GM18508 (cell line): ENCODE data around the gene SLC17A5.
"Not testable (repeated sequence)": the region's sequence is repeated elsewhere in the genome, so short reads cannot be mapped to it uniquely, and the experiment has no call there.

Experiments
- ATAC-seq: cut with Tn5 transposase; IDR thresholded peaks from one replicate; pipeline ENCODE4 v1.9.1; 2021; ENCODE audit warnings: moderate number of reproducible peaks; ENCODE audit not compliant: insufficient read depth, unreplicated experiment

SLC17A5 gene

DNA sequence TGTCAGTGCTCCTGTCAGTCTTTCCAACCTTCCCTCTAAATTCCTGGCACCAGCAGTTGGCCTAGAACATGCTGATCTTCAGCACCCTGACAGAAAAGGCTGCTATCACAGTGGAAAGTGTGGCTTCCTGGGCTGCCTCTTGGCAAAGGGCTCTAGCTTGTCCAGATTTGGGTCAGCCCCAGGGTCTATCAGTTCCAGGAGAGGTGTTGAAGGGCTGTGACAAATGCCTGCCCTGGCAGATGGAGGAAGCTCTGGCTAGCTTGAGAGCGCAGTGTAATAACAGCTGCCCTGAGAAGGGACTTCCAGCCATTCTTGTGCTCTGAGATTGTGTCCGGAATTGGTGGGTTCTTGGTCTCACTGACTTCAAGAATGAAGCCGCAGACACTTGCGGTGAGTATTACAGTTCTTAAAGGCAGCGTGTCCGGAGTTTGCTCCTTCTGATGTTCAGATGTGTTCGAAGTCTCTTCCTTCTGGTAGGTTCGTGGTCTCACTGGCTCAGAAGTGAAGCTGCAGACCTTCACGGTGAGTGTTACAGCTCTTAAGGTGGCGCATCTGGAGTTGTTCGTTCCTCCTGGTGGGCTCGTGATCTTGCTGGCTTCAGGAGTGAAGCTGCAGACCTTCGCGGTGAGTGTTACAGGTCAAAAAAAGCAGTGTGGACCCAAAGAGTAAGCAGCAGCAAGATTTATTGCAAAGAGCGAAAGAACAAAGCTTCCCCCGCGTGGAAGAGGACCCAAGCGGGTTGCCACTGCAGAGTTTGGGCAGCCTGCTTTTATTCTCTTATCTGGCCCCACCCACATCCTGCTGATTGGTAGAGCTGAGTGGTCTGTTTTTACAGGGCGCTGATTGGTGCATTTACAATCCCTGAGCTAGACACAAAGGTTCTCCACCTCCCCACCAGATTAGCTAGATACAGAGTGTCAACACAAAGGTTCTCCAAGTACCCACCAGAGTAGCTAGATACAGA, 82.3 kb downstream of the SLC17A5 start:
- ATAC-seq, result not testable (repeated sequence)

GRCh38 chr6:73569121-73569520, 84.7 kb downstream of the SLC17A5 start:
- no peak for ATAC-seq

DNA sequence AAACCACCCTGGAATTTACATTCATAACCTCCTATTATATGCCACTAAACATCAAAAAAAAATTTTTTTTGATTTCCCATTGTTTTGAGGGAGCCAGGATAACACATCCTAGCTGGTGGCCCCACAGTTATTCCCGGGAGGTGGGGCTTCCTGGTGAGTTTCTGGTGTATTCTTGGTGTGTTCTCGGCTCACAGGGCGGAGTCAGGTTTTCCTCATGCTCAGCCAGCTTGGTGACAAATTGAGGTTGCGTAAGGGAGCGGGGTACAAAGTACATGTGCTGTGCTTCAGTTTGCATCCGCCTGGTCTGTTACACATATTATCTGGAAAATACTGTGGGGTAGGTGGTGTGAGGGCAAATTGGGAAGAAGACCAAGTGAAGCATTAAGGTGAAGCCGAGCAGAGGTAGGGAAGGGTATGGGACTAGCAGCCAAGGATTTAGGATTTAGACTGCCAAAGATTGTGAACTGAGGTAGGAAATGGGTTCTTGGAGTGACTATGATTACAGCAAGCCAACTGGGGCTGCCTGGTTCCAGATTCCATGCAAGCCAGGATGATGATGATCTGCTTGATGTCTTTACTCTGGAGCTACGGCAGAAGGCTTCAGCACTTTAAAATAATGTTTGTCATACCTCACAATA, 86.7 kb downstream of the SLC17A5 start:
- no peak for ATAC-seq

DNA sequence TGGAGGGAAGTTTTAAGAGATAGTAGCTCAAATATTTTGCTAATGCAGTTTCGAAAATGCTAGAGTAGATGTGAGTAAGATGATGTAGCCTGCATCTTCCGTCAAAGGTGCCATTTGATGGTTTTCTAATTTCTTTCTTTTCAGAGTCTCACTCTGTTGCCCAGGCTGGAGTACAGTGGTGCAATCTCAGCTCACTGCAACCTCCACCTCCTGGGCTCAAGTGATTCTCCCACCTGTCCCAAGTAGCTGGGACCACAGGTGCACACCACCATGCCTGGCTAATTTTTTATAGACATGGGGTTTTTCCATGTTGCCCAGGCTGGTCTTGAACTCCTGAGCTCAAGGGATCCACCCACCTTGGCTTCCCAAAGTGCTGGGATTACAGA, 87.3 kb downstream of the SLC17A5 start:
- ATAC-seq, result not testable (repeated sequence)

DNA sequence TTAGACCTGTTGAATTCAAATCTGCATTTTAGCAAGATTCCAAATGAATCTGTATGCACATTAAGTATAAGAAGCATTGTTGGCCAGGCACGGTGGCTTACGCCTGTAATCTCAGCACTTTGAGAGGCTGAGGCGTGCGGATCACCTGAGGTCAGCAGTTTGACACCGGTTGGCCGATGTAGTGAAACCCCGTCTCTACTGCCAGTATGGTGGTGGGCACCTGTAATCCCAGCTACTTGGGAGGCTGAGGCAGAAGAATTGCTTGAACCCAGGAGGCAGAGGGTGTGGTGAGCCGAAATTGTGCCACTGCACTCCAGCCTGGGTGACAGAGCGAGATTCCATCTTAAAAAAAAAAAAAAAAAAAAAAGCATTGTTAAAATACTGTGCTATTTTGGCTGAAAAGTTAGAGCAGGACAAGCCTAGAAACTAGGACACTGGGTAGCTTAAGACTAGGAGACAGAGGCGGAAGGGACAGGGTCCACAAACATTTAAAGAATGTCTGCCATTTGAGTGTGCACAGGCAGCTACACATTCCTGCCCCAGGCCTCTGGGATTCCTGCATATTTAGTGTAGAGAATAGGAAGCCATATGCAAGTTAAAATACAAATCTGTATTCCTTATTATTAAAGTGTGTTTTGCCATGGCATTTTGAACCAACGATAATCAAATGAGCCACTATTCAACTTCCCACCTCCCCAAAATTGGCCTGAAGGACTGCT, 87.9 kb downstream of the SLC17A5 start:
- ATAC-seq, result no peak

DNA sequence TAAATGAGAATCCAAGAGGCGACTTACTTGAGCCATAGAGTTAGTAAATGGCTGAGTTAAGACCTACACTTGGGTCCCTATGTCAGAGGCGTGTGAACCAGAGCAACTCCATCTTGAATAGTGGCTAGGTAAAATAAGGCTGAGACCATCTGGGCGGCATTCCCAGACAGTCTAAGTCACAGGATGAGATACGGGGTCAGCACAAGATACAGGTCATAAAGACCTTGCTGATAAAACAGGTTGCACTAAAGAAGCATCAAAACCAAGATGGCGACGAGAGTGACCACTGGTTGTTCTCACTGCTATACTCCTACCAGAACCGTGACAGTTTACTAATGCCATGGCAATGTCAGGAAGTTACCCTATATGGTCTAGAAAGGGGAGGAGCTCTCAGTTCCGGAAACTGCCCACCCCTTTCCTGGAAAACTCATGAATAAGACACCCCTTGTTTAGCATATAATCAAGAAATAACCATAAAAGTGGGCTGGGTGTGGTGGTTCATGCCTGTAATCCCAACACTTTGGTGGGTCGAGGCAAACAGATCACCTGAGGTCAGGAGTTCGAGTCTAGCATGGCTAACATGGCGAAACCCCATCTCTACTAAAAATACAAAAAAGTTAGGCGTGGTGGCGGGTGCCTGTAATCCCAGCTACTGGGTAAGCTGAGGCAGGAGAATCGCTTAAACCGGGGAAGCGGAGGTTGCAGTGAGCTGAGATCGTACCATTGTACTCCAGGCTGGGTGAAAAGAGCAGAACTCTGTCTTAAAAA, 89.0 kb downstream of the SLC17A5 start:
- no peak for ATAC-seq

DNA sequence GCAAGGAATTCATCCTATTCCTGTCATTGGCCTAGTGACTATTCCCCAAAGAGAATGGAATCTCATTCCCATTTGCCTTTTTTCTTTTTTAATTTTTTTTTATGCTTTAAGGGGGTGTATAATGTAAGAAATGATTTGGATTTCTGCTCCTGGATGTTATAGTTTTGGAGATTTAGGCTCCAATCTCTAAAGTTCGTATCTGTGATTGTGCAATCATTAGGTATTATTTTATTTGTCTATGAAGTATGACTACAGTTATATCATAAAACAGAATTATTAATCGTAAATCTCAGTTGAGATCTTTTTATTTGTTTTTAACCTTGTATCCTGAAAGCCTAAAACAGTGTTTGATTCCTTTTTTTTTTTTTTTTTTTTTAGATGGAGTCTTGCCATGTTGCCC, 91.2 kb downstream of the SLC17A5 start:
- no peak for ATAC-seq

GRCh38 chr6:73560853-73561407, 92.9 kb downstream of the SLC17A5 start:
- ATAC-seq, result peak; percentile 38

GRCh38 chr6:73560182-73560732, 93.5 kb downstream of the SLC17A5 start:
- no peak for ATAC-seq

DNA sequence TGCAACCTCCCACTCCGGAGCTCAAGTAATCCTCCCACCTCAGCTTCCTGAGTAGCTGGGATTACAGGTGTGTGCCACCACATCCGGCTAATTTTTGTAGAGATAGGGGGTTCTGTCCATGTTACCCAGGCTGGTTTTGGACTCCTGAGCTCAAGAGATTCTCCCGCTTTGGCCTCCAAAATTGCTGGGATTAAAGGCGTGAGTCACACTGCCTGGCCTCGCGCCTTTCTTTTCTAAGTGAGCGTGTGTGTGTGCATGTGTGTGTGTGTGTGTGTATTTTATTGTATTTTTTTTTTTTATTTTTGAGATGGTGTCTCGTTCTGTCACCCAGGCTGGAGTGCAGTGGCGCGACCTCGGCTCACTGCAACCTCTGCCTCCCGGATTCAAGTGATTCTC, 94.4 kb downstream of the SLC17A5 start:
- ATAC-seq, result not testable (repeated sequence)

GRCh38 chr6:73558624-73559398, 95.0 kb downstream of the SLC17A5 start:
- ATAC-seq, result no peak

DNA sequence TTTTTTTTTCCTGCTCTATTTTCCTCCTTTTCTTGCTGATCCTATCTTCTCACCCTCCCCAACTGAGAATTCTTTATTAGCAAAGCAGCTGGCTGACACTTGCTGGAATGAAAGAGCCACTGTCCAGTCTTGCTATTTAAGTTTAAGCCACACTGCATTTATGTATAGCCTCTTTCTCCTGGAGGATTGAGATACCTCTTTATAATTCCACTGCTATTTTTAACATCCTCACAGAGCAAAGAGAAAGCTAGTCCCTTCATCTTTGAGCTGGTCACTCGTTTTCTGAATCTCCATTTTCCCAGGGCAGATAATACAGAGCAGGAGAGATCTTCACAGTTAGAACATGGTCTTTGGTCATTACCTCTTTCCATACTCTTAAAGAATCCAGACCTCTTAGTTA, 97.0 kb downstream of the SLC17A5 start:
- no peak for ATAC-seq

DNA sequence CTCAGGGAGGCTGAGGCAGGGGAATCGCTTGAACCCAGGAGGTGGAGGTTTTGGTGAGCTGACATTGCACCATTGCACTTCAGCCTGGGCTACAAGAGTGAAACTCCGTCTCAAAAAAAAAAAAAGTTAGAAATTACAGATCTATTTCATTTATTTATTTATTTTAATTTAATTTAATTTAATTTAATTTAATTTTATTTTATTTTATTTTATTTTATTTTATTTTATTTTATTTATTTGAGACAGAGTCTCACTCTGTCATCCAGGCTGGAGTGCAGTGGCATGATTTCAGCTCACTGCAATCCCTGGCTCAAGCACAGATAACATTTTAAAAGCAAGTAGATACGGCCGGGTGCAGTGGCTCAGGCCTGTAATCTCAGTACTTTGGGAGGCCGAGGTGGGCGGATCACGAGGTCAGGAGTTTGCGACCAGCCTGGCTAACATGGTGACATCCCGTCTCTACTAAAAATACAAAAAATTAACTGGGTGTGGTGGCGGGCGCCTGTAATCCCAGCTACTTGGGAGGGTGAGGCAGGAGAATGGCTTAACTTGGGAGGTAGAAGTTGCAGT, 98.3 kb downstream of the SLC17A5 start:
- ATAC-seq, result not testable (repeated sequence)

GRCh38 chr6:73551115-73551514, 102.7 kb downstream of the SLC17A5 start:
- ATAC-seq, result not testable (repeated sequence)

GRCh38 chr6:73548458-73549446, 105.0 kb downstream of the SLC17A5 start:
- ATAC-seq, result no peak

GRCh38 chr6:73547036-73547435, 106.8 kb downstream of the SLC17A5 start:
- ATAC-seq, result no peak
